HK-2 (cell line): Measurements from ENCODE around the gene RNASE8.
"Not testable (repeated sequence)": the region's sequence is repeated elsewhere in the genome, so short reads cannot be mapped to it uniquely, and the experiment has no call there.

Experiments
- DNase-seq: peaks from one replicate; pipeline ENCODE4 v3.0.0-alpha.2; 2018; ENCODE audit not compliant: unreplicated experiment

RNASE8 gene

GRCh38 chr14:21029917-21030316 lies 27.7 kb upstream of the RNASE8 start, which contains the start of gene TPPP2:
TPPP2 (plus strand) TSS chr14:21030217; CDS start chr14:21030582, 365 bp downstream.
- DNase-seq = no peak

- no peak for DNase-seq
These were observed 27.1 kb upstream of the RNASE8 start for GRCh38 chr14:21030531-21030930.

DNA sequence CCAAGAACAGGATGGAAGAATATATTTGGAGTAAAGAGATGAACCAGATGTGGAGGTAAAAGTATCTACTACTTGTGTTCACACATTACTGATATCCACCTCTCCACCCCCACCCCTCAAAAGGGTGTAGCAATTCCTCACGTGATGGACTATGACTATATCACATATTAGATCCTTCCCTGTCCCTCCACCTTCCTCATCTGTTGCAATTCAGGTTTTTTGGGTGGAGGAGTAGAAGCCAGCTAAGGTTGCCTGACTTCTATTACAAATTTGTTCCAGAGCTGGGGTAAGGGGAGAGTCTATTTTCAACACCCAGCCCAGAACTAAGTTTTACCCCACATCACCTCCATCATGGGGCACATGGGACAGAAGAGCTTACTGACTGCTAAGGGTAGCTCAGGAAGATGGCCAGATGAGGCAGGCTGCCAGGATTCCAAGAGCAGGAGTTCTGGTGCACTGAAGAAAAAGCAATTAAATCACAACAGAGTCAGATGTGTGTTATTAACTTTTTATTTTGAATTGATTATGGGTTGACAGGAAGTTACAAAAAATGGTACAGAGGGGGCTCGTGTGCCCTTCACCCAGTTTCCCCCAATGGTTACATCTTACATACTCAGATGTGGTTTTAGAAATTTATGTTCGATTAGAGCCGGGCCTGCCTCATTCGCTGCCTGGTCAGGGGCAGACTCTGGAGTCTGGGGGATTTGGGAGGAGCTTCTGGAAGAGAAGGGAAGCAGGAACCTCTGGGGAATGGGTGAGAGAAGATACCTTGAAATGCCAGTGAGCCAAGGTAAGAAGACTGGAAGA lies 25.1 kb upstream of the RNASE8 start:
- no peak for DNase-seq

- DNase-seq = no peak
These were observed 24.4 kb upstream of the RNASE8 start for GRCh38 chr14:21033133-21033698.

- no peak for DNase-seq
These were observed 22.9 kb upstream of the RNASE8 start, which contains the start of gene RNASE13 for GRCh38 chr14:21034707-21035106. RNASE13 (minus strand) TSS chr14:21034807; CDS start chr14:21034288, 519 bp downstream.

GRCh38 chr14:21036751-21037150 lies 20.9 kb upstream of the RNASE8 start:
- no peak for DNase-seq

DNA sequence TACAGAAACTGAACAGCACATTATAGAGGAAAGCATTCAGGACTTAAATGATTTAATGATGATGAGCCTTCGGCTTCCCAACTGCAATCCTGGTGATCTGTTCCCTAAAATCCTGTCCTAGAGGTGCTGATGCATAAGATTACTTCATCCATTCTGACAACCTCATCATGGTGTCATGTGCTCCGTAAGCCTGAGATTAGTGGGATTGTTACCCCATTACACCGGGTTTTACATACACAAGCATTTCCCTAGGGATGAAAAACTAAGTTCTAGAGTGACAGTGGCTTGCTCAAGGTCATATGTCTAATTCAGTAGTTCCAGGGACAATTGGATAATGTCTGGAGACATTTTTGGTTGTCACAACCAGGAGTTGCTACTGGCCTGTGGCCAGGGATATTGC lies 20.5 kb upstream of the RNASE8 start:
- DNase-seq = no peak

GRCh38 chr14:21038441-21039422 lies 18.9 kb upstream of the RNASE8 start:
- DNase-seq = no peak

GRCh38 chr14:21039585-21040369 lies 17.8 kb upstream of the RNASE8 start:
- DNase-seq = no peak

DNA sequence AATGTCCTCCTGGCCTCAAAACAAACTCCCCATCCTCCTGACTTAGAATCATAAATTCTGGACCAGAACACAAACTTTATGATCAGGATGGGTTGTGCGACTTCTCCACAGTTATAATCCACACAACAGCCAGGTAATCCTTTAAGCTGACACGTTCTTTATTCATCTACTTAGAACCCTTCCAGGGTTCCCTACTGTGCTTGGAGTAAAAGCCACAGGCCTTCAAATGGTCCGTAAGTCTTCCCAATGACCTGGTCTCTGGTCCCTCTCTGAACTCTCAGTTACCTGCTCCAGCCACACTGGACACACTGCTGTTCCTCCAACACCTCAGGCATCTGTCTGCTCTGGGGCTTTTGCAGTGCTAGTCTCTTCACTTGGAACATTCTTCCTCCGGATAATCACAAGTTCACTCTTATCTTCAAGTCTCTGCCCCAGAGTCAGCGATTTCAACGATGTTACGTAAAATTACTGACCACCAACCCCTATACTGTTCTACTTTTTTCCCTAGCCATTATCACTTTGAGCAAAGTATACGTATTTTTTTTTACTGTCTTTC lies 17.2 kb upstream of the RNASE8 start:
- no peak for DNase-seq

DNA sequence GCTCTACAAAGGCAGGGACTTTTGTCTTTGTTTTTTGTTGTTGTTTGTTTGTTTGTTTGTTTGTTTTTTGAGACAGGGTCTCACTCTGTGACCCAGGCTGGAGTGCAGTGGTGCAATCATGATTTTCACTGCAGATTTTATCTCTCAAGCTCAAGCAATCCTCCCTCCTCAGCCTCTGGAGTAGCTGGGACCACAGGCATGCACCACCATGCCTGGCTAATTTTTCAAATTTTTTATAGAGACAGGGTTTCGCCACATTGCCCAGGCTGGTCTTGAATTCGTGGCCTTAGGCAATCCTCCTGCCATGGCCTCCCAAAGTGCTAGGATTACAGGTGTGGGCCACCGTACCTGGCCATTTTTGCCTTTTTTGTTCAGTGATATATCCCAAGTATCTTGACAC lies 16.7 kb upstream of the RNASE8 start:
- DNase-seq = not testable (repeated sequence)

- peak; percentile 32 for DNase-seq
These were observed 15.8 kb upstream of the RNASE8 start, which contains the start of gene RNASE7 for GRCh38 chr14:21041676-21042433. RNASE7 (plus strand) TSS chr14:21042362; CDS start chr14:21042993, 631 bp downstream.

GRCh38 chr14:21042918-21043317 lies 14.7 kb upstream of the RNASE8 start:
- no peak for DNase-seq

DNA sequence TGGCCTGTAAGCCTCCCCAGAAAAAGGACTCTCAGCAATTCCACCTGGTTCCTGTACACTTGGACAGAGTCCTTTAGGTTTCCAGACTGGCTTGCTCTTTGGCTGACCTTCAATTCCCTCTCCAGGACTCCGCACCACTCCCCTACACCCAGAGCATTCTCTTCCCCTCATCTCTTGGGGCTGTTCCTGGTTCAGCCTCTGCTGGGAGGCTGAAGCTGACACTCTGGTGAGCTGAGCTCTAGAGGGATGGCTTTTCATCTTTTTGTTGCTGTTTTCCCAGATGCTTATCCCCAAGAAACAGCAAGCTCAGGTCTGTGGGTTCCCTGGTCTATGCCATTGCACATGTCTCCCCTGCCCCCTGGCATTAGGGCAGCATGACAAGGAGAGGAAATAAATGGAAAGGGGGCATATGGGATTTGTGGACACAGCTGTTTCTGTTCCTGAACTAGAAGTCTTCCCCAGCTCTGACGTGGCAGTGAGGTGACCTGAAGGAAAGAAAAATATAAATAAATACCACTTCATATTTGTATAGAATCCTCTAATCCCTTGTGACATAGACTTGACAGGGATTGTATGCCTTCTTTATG lies 14.1 kb upstream of the RNASE8 start:
- DNase-seq = no peak

DNA sequence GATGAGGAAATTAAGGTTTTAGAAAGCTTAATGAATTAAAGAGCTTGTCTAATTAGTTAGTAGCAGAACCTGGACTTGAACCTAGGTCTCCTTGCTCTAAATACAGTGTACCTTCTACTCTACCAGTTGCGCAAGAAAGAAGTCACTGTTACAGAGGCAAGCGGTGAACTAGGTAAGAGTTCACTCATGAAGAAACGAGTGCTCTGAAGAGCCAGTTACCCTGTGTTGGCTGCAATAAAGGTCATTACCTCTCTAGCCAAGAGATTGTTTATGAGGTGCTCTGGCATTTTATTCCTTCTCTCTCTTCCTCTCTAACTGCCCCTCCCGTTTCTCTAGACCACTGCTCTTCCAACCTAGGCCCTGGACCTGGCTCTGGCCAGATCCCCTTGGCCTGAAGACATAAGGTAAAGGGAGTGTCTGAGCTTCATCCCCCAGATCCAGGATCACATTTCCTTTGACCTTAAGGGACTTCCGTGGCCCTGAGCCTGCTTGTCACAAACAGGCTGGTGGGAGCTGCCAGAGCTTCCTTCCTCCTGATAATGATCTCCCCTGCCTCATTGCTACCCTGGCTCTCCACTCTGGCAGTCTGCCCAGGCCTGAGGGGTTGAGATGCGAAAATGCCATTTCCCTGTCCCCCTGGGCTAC lies 13.5 kb upstream of the RNASE8 start:
- no peak for DNase-seq

DNA sequence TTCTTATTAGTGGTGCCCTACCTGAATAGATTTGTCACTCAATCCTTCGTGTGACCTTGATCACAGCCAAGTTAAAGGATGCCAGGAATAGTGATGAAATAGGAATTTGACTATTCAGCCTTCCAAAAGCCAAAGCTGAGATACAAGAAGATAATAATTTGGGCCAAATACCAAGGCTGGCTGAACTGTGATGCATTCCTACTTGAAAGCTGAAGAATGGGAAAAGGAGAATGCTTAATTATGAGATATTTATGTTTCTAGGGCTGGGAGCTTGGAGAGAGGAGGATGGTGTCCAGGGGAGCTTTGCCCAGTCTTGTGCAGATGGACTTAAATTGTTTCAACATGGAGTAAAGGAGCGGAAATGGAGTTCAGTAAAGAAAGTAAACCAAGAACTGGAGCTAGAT lies 10.2 kb upstream of the RNASE8 start:
- DNase-seq = no peak

DNA sequence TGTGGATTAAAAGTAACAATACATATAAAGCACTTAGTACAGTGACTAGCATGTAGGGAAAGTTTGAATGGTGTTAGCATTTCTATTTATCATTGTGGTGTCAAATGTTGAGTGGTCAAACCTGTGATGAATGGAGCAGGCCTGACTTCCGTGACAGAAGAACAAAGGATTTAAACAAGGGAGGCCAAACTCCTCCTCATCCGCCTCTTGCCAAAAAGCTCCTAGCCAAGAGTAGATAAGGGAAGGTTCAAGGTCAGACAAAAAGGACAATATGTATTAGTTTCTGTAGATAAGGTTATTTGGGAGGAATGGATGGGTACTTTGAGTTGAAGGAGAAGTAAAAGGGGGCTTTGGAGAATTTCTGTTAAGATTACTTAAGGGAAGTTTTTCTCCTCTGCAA lies 9.0 kb upstream of the RNASE8 start:
- DNase-seq = no peak

GRCh38 chr14:21049271-21049673 lies 8.3 kb upstream of the RNASE8 start:
- no peak for DNase-seq

GRCh38 chr14:21050597-21050996 lies 7.0 kb upstream of the RNASE8 start:
- no peak for DNase-seq
